DND-41 (cell line): Measurements from ENCODE around the gene BRAP.

Experiments
- CTCF ChIP-seq: IDR thresholded peaks from 2 replicates; pipeline ENCODE4 v1.5.1; 2012; ENCODE audit warnings: borderline replicate concordance, low read length, moderate library complexity, mild to moderate bottlenecking; ENCODE audit not compliant: poor library complexity, severe bottlenecking; ENCODE audit errors: extremely low read depth
- EZH2 ChIP-seq: IDR thresholded peaks from 3 replicates; pipeline ENCODE4 v1.6.1; 2012; ENCODE audit warnings: borderline replicate concordance, low read depth, mild to moderate bottlenecking, moderate library complexity, low read length, inconsistent platforms; ENCODE audit not compliant: severe bottlenecking

- TF ChIP-seq CTCF (no peak), EZH2 (no peak)
Measured at GRCh38 chr12:111653596-111653995, 32.2 kb downstream of the BRAP start.
